Right lobe of liver (tissue), 4 donors: ENCODE measurements around the gene COL18A1.

Experiments used
- POLR2A ChIP-seq: fragments of 450-650 bp; IDR thresholded peaks from one replicate; pipeline ENCODE4 v1.6.1; 2017; ENCODE audit warnings: antibody characterized with exemption, mild to moderate bottlenecking
- TF ChIP-seq, protein P1 (sequence below), 4 donors: fragments of 200-600 bp in 3 of 4; fragments of 450-650 bp in 1 of 4; IDR thresholded peaks; one replicate each; pipeline versions ENCODE4 v1.5.1 to v1.8.0; 2016 to 2022; ENCODE audit warnings: antibody characterized with exemption in 4 of 4, mild to moderate bottlenecking in 2 of 4
- donor health status: DM: no; HTN: no; CAD: no.
- donor health status: DM: no; HTN: no; CAD: no.
- donor health status: DM: no; HTN: yes; CAD: no.

DNA sequence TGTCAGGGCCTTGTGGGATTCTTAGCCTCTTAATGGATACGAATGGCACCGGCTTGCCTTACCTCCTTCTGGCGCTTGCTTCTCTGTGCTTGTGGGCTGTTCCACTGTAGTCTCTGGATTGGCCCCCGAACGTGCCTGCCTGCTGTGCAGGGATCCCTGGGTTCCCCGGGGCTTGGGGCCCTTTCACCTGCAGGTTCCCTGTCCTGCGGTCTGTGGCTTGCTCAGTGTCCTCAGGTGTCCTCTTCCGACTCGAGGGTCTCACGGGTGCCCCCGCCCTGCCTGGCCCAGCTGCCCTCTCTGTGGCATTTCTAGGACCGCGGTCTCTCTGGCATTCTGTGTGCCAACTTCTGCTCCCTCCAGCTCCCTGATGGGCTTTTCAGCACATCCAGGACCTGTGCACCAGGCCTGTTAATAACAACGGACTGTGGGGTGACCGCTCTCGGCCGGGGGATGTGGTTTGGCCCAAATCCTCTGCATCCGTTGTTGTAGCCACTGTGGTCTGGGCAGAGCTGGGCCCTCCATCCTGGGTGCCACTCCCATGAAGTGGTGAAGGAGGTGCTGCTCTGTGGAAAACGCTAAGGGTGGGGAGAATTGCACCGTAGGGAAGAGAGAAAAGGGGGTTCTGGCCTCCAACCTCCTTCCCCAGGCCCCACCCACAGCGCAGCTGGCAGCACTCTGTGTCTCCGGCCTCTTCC is 12.4 kb downstream of the COL18A1 start:
- TF ChIP-seq POLR2A = no peak
- TF ChIP-seq, protein P1, sequence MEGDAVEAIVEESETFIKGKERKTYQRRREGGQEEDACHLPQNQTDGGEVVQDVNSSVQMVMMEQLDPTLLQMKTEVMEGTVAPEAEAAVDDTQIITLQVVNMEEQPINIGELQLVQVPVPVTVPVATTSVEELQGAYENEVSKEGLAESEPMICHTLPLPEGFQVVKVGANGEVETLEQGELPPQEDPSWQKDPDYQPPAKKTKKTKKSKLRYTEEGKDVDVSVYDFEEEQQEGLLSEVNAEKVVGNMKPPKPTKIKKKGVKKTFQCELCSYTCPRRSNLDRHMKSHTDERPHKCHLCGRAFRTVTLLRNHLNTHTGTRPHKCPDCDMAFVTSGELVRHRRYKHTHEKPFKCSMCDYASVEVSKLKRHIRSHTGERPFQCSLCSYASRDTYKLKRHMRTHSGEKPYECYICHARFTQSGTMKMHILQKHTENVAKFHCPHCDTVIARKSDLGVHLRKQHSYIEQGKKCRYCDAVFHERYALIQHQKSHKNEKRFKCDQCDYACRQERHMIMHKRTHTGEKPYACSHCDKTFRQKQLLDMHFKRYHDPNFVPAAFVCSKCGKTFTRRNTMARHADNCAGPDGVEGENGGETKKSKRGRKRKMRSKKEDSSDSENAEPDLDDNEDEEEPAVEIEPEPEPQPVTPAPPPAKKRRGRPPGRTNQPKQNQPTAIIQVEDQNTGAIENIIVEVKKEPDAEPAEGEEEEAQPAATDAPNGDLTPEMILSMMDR (IDR thresholded peaks at IDR 0.05) = no peak
